DMS 273 (cell line): ENCODE results near the gene COL6A3.
"Not testable (repeated sequence)": the region's sequence is repeated elsewhere in the genome, so short reads cannot be mapped to it uniquely, and the experiment has no call there.

ENCODE experiments used
- DNase-seq: peaks from one replicate; lab custom pipeline; 2025; ENCODE audit not compliant: unreplicated experiment; lab: John Stamatoyannopoulos, UW

COL6A3 gene

GRCh38 chr2:237412988-237413776, 782 bp downstream of the COL6A3 start:
- no peak for DNase-seq

GRCh38 chr2:237412646-237412987, 1.3 kb downstream of the COL6A3 start:
- DNase-seq: no peak

DNA sequence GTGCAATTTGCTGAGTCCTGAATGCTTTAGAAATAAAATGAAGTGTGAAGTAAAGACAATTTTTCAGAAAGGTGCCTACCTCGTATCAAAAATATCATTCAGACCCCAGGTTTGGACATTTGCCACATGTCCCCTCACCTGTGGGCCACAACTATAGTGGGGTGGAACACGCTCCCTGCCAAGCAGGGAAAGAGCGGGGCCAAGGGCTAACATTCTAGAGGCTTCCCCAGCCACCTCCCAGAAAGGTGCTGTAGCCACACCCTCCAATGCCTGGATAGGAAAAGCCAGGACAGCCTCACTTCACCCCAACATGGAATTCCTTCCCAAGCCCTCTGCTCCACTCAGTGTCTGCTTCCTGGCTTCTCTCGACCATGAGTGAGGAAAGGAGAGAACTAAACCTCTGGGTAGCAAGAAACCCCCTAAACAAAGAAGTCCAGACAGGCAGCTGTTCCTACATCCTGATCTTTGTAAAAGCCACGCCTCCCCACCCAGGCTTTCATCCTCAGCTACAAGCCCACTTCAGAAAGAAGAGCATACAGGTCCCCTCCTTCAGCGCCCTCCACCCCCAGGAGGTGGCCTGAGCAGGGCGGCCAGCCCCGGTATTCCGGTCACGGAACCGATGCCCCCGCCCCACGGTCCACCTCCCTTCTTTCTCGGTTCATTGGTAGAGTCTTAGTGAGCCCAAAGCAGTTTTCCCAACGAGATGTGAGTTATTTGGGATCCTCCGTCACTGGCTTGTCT, 2.1 kb downstream of the COL6A3 start:
- DNase-seq: no peak

DNA sequence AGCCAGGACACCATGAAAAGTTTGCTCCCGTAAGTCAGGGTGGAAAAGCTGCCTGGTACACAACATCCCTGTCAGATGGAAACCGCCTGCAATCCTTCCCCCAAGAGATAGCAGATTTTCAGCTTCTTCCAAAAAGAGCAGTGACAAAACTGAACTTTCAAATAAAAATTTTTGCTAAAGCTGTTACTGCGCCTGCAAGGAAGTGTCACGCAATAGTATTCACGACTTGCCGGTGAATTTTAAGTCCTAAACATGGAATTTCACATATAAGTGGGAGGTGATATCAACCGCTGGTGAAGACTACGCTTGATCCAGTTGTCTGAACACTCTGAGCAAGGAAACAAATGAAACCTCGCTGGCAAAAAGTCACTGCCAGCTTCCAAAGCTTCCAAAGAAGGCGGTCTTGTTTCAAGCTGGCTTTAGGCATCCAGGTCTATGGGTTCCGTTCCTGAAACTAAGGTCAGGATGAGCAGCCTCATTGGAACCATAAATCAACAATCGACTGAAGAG, 2.8 kb downstream of the COL6A3 start:
- DNase-seq: no peak

- DNase-seq: not testable (repeated sequence)
Observed at GRCh38 chr2:237409263-237409662, 4.7 kb downstream of the COL6A3 start.

DNA sequence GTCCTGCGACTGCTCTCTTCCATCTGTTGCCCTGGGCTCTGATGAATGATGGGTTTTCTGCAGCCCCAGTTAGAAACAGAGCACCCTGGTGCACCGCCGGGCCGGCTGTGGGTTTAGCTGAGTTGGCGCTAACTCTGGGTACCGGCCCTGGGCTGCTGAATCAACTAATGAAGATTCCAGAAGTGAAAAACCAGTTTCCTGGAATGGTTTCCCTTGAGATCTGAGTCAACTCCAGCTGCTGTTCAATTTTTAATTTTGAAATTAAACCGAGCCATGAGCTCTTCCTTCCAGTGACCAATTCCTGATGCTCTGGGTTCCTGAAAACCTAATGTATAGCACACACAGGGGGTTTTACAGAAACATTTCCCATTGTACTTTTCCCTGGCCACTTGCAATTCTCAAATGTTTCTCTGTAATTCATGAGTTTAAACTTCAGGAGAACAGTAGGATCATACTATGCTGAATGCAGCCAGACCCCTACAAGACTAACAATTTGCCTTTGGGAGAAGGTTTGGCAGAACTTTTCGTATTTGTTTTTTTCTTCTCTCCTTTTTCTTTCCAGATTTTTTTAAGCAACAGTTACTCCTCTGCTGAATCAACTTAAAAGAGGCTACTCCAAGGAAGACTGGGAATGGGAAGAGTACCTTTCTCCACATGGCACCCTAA, 5.5 kb downstream of the COL6A3 start:
- no peak for DNase-seq

DNA sequence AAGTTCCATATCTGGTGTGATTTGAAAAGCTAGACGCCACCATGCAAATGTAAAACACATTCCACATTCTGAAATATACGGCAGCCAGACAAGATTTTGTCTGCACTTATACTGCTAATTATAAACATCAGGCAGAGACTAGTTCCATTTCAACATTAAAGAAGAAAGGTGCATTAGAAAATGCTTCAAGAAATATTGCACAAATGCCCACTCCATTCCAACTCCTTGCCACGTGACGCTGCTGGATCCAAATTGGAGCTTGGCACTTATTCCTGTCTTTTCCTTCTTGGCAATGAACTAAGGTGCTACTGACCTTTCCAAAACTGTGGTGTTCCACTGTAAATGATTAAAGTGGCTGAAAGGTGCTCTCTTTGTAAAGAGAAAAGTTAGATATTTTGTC, 6.3 kb downstream of the COL6A3 start:
- no peak for DNase-seq

DNA sequence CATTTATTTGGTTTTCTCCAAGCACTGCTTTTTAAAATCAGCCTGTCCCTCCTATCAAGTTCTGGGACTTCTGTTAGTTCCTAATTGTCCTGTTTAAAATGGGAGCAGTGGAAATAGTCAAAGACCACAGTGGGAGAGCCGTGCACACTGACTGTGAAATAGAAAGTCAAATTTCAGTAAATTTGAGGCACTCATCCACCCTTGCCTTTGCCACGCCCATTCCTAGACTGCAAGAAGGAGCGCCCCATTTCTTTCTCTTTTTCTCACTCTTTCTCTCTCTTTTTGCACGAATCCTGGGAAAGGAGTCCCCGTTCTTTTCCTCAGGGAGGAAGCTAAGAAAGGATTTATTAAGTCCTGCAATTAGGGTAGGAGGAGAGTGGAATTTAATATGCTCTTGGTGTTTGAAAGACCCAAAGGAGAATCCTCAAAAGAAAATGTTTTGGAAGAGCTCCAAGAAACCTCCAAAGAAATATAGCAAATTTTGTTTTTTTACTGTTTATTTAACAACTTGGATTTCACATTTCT, 7.5 kb downstream of the COL6A3 start:
- DNase-seq: no peak

GRCh38 chr2:237405605-237406004, 8.4 kb downstream of the COL6A3 start:
- no peak for DNase-seq

DNA sequence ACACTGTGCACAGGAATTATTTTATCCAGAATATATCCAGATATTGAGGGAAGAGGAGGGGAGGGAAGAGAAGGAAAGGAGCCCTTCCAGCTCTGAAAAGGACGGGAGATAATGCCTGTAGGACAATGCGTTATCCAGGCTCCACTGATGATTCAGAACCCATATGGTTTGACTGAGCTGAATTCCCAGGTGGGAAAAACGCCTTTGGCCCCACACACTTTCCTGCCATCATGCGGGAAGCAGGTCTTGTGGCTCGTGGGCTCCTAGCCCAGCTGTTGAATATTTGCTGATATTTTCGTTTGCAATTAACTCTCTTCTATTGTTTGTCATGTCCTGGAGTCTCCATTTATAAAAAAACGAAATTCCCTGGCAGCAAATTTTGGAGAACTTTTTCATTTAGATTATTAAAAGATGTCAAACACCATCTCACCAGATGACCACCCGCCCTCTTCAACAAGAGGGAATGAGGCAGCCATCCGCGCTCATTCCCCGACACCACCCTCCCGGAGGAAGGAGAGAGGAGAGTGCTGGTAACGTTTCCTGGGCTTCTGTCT, 8.9 kb downstream of the COL6A3 start:
- DNase-seq: no peak

- DNase-seq: no peak
Observed at GRCh38 chr2:237404413-237404812, 9.6 kb downstream of the COL6A3 start.

- no peak for DNase-seq
Observed at GRCh38 chr2:237403024-237403882, 10.7 kb downstream of the COL6A3 start.

- no peak for DNase-seq
Observed at GRCh38 chr2:237400199-237400598, 13.8 kb downstream of the COL6A3 start.

DNA sequence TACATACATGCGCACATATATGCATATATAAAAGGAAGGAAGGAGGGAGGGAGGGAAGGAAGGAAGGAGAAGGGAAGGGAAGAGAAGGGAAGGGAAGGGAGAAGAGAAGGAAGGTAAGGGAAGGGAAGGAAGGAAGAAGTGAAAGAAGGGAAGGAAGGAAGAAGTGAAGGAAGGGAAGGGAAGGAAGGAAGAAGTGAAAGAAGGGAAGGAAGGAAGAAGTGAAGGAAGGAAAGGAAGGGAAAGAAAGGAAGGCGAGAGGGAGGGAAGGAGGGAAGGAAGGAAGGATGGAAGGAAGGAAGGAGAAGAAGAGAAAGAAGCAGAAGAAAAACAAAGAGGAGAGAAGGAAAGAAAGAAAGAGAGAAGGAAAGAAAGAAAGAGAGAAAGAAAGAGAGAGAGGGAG, 16.9 kb downstream of the COL6A3 start:
- DNase-seq: no peak

DNA sequence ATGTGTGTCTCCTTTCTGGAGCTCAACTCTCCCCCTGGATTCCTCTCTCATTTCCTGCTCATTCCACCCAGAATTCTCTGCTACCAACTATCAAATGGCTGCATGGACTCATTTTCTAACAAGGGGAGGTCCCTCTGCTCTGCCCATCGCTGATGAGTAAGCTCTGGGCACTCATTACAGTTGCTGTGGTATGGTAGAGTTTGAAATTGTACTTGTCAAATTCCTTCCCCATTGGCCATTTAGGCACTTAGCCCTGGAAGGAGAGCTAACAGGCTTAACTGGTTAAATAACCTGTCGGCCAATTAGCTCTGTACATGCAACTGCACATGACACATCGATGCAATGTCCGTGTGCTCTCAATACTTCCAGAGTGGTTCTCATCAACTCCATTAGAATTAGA, 20.4 kb downstream of the COL6A3 start:
- no peak for DNase-seq

- DNase-seq: no peak
Observed at GRCh38 chr2:237392186-237392585, 21.8 kb downstream of the COL6A3 start.

DNA sequence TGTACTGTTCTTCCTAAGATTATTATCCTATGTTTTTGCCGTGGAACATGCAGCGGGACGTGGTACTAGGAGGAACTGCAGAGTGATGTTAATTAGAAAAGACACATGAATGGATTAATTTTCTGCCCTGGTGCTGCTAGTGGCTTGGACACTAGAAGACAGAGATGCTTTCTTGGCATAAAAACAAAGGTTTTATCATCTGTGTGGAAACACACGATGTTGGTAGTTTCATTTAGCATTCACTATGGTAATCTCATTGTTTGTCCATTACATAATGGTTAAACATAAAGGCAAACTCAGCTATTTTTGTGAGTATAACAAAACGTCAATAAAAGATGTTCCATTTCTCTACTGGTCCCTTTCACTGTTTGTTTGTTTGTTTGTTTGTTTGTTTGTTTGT, 22.8 kb downstream of the COL6A3 start:
- DNase-seq: no peak

DNA sequence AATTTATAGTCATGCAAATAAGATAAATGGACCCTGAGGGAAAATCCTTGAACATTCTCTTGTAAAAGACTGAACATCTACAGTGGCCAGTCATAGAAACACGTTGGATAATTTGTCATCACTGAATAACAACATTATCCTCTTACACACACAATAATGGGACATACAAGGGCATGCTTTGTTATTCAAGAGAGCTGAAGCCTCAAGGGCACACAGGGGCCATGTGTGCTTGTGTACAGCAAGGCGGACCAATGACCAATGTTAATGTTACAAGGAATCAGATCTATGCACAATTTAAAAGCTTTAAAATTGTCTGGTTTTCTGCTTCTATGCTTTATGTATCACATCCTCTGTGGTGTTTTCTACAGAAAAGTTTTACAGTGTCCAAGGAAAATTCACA, 23.7 kb downstream of the COL6A3 start:
- DNase-seq: no peak

DNA sequence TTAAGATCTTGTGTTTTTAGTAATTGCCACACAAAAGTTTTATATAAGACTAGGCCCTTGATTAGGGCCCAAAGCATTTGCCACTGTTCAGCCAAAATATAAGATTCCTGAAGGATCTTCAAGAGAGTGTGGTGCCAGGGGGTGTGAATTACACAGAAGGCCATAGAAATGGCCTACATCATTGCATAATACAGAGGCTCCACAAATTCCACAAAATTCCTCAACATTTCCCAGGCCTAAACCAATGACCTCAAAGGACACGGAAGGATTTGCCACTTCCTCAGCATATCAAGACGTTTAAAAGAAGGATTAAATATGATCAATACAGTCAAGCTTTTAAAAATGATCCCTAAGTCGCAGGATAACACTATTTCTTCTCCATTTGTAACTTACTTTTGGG, 24.1 kb downstream of the COL6A3 start:
- DNase-seq: no peak

DNA sequence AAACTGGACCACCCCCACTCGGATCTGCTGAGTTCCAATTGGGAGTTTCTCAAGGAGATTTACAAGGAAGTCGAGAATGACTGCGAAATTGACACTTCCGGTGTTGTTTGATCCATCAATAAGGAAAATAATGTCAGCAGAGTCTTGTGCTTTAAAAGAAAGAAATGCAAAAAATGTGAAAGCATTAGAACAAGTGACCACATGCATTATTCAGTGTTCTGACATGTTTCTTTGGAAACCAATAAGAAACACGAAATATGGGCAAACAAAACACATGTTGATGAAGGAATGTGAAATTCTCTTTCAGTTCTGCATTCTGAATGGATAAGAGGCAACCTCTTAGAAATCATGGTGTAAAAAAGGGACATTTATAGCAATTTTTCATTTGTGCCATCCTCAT, 25.9 kb downstream of the COL6A3 start:
- no peak for DNase-seq

GRCh38 chr2:237384672-237385020, 29.3 kb downstream of the COL6A3 start:
- no peak for DNase-seq
